ENCODE results near the gene HUS1B.
A peak's percentile ranks its signal among the peaks of the same experiment; 100 is the strongest.

DNA sequence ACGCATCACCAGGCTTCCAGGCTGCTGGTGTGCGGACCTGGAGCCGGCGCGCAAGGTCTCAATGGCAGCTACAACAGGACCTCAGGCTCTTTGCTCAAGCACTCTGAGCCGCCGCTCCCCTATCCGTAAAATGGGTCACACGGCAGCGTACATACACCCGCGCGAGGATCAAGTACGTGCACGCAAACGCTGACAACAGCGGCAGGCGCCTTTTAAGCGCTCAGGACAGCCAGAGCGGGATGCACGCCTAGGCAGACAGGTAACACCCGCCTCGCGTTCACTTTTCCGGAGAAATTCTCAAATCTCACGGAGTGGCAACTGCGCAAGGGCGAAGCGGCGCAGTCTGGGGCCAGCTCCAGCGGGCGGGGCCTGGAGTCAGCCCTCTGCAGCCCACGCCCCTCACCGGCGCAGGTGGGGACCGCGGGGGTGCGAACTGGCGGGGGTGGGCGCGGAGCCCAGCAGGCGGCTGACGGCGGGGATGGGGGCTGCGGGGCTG, 35.5 kb upstream of the HUS1B start:
- no peak for TF ChIP-seq CTCF (IDR thresholded peaks at IDR 0.05; ENCODE audit: control extremely low read depth in 1 of 3, insufficient read depth in 1 of 3, low read depth in 1 of 3, low read length in 3 of 3)
- no peak for TF ChIP-seq CEBPB (IDR thresholded peaks at IDR 0.05; ENCODE audit: low read depth, low read length)
- no peak for TF ChIP-seq MAFK (IDR thresholded peaks at IDR 0.05; ENCODE audit: low read depth, low read length)
- no peak for TF ChIP-seq EZH2 (IDR thresholded peaks at IDR 0.05; ENCODE audit: low read depth, low read length, severe bottlenecking)
- TF ChIP-seq BCL11A (IDR thresholded peaks at IDR 0.05; ENCODE audit: low read depth in 2 of 2, low read length in 2 of 2), result no peak
- no peak for TF ChIP-seq POLR2A (IDR thresholded peaks at IDR 0.05; ENCODE audit: control extremely low read depth in 1 of 2, low read depth in 2 of 2, low read length in 2 of 2)
- TF ChIP-seq JUND (IDR thresholded peaks at IDR 0.05; ENCODE audit: low read length), result no peak
- no peak for TF ChIP-seq CHD2 (IDR thresholded peaks at IDR 0.05; ENCODE audit: low read length)
- no peak for TF ChIP-seq POLR2AphosphoS5 (IDR thresholded peaks at IDR 0.05; ENCODE audit: low read depth, low read length)
- no peak for TF ChIP-seq SRF (IDR thresholded peaks at IDR 0.05; ENCODE audit: low read depth, low read length)
- TF ChIP-seq, protein P1, sequence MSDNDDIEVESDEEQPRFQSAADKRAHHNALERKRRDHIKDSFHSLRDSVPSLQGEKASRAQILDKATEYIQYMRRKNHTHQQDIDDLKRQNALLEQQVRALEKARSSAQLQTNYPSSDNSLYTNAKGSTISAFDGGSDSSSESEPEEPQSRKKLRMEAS (IDR thresholded peaks at IDR 0.05), result peak; percentile 47; the same call in 1 of the 2 replicates
- TF ChIP-seq EP300 (IDR thresholded peaks at IDR 0.05; ENCODE audit: borderline replicate concordance in 1 of 2, low read depth in 2 of 2, low read length in 2 of 2), result no peak
- peak; percentile 13; the same call in 1 of the 2 replicates for TF ChIP-seq YY1 (IDR thresholded peaks at IDR 0.05; ENCODE audit: low read depth, low read length)
